HL-60/S4 (cell line): ENCODE data around the gene SPIN2A.
"Not testable (repeated sequence)": the region's sequence is repeated elsewhere in the genome, so short reads cannot be mapped to it uniquely, and the experiment has no call there.

Source experiments
- in situ Hi-C: fragments of 300-500 bp; cut with MboI; formaldehyde crosslinking; loops from 2 replicates; pipeline ENCODE4 v1.14.3; 2022; ENCODE audit warnings: low sequenced_read_pairs

Gene SPIN2A

DNA sequence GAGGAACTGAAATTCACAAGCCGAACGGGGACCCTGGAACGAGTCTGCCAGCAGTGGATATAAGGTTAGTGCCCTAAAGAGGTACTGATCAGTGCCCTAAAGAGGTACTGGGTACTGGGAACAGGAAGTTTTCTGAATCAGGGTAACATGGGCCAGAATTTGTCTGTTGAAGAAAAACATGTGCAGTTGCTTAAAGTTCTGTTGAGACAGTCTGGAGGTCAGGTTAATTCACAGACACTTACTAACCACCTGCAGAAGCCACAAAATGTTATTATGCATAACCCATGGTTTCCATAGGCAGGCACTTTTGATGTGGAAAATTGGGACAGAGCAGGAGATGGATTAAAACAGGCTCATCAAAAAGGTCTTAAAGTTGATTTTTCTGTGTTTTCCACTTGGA, 33.7 kb downstream of the SPIN2A start:
- in situ Hi-C loops: no loop called here

DNA sequence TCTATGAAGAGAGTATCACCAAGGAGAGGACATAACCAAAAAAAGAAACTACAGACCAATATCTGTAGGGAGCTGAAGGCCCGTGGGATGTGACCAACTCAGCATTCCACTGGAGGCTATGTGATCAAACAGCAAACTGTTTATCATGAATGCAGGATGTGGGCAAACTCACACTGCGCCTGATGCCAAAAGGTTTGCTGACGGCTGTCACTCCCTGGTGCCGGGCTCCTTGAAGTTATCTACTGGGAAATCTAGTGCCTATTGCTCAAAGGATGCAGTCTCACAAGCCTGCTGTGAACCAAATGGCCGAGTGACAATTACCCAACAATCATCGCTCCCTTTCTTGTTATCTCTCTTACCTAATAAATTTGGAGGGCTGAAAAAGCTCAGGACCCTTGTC, 34.3 kb downstream of the SPIN2A start:
- in situ Hi-C loops: not testable (repeated sequence)
